GM10248 (cell line): ENCODE data around the gene MX1.

ENCODE experiments used
- CTCF ChIA-PET: fragments of 300-600 bp; sonication (Branson Sonifier 250); formaldehyde crosslinking; extraction: SDS; loops from one replicate; lab custom pipeline; 2021; ENCODE audit warnings: antibody characterized with exemption; lab: Yijun Ruan, JAX
- POLR2A ChIA-PET: fragments of 350-650 bp; sonication (Branson Sonifier 250); formaldehyde crosslinking; extraction: SDS; loops from one replicate; lab custom pipeline; 2020; ENCODE audit warnings: antibody characterized with exemption; lab: Yijun Ruan, JAX
- DNase-seq: peaks from one replicate; pipeline ENCODE4 v3.0.0; 2012; ENCODE audit errors: extremely low spot score
- CTCF ChIP-seq: IDR thresholded peaks from 2 replicates; pipeline ENCODE4 v1.5.1; 2012; ENCODE audit warnings: mild to moderate bottlenecking, low read depth; ENCODE audit errors: extremely low read depth, missing control alignments, control extremely low read depth

Gene MX1

GRCh38 chr21:41490330-41490729 is 64.3 kb downstream of the MX1 start:
- DNase-seq = no peak
- TF ChIP-seq CTCF = no peak
- POLR2A ChIA-PET = no interaction called here
- CTCF ChIA-PET = no interaction called here

GRCh38 chr21:41491412-41491811 is 65.4 kb downstream of the MX1 start:
- no peak for TF ChIP-seq CTCF
- no peak for DNase-seq
- ChIA-PET POLR2A (no interaction called here), CTCF (interaction anchor here (1.2 kb wide), 1 partner anchor 9 kb away, joined by 6 read pairs; no protein-coding TSS in a partner anchor)

- TF ChIP-seq CTCF = no peak
- CTCF ChIA-PET = no interaction called here
- POLR2A ChIA-PET = no interaction called here
- DNase-seq = no peak
Measured at GRCh38 chr21:41494242-41494641, 68.2 kb downstream of the MX1 start.

GRCh38 chr21:41497008-41497407 is 71.0 kb downstream of the MX1 start:
- no peak for TF ChIP-seq CTCF
- ChIA-PET POLR2A (no interaction called here), CTCF (no interaction called here)
- no peak for DNase-seq

GRCh38 chr21:41497788-41498187 is 71.7 kb downstream of the MX1 start:
- ChIA-PET POLR2A (no interaction called here), CTCF (no interaction called here)
- DNase-seq = no peak
- TF ChIP-seq CTCF = no peak

- POLR2A ChIA-PET = no interaction called here
- DNase-seq = no peak
- CTCF ChIA-PET = interaction anchor here (1.7 kb wide), 1 partner anchor 49 kb away, joined by 4 read pairs; no protein-coding TSS in a partner anchor
- TF ChIP-seq CTCF = no peak
Measured at GRCh38 chr21:41499920-41500319, 73.9 kb downstream of the MX1 start.

GRCh38 chr21:41500363-41500762 is 74.3 kb downstream of the MX1 start:
- DNase-seq = no peak
- POLR2A ChIA-PET = no interaction called here
- TF ChIP-seq CTCF = no peak
- CTCF ChIA-PET = no interaction called here
